ENCODE measurements around the gene CHST8. TPM values are rescaled to one million over a fixed set of nuclear protein-coding genes. Genes with fewer than 3 reads are reported as not detected.

Gene CHST8
- total and polyA plus RNA-seq, 9 donors = 0.48 to 2.5 (median 1.0) TPM; not detected in 1

- WGBS, 3 donors = 75 to 77% (median 77%) methylated on average over 7 of the region's 7 CpGs
- Histone ChIP-seq H3K27ac (no peak overlapping the region), H3K4me3 (no peak overlapping the region), H3K4me1 (ENCODE audit: insufficient read depth) (no peaks in the 10 kb centered on the region), H3K36me3 (no peaks in the 10 kb centered on the region), H3K27me3 (no peaks in the 10 kb centered on the region), H3K9me3 (no peaks in the 10 kb centered on the region)
- intact Hi-C loops (cut with DNase I) = no loop called here
- TF ChIP-seq EP300 (IDR thresholded peaks at IDR 0.05) = no peak
- DNase-seq = no peak
These were observed 33.2 kb downstream of the CHST8 start for GRCh38 chr19:33654840-33655508.

GRCh38 chr19:33659835-33660234 is 38.1 kb downstream of the CHST8 start:
- Histone ChIP-seq H3K36me3 (no peaks in the 10 kb centered on the region), H3K9me3 (no peaks in the 10 kb centered on the region), H3K27me3 (no peaks in the 10 kb centered on the region), H3K27ac (no peak overlapping the region), H3K4me3 (no peak overlapping the region), H3K4me1 (ENCODE audit: insufficient read depth) (no peaks in the 10 kb centered on the region)
- WGBS, 3 donors = 84 to 91% (median 90%) methylated on average over 5 of the region's 5 CpGs
- no peak for DNase-seq
- no peak for TF ChIP-seq EP300 (IDR thresholded peaks at IDR 0.05)
- no peak for TF ChIP-seq POLR2A (IDR thresholded peaks at IDR 0.05)
- TF ChIP-seq, protein P1, sequence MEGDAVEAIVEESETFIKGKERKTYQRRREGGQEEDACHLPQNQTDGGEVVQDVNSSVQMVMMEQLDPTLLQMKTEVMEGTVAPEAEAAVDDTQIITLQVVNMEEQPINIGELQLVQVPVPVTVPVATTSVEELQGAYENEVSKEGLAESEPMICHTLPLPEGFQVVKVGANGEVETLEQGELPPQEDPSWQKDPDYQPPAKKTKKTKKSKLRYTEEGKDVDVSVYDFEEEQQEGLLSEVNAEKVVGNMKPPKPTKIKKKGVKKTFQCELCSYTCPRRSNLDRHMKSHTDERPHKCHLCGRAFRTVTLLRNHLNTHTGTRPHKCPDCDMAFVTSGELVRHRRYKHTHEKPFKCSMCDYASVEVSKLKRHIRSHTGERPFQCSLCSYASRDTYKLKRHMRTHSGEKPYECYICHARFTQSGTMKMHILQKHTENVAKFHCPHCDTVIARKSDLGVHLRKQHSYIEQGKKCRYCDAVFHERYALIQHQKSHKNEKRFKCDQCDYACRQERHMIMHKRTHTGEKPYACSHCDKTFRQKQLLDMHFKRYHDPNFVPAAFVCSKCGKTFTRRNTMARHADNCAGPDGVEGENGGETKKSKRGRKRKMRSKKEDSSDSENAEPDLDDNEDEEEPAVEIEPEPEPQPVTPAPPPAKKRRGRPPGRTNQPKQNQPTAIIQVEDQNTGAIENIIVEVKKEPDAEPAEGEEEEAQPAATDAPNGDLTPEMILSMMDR (IDR thresholded peaks at IDR 0.05) = no peak
- intact Hi-C loops (cut with DNase I) = no loop called here

DNA sequence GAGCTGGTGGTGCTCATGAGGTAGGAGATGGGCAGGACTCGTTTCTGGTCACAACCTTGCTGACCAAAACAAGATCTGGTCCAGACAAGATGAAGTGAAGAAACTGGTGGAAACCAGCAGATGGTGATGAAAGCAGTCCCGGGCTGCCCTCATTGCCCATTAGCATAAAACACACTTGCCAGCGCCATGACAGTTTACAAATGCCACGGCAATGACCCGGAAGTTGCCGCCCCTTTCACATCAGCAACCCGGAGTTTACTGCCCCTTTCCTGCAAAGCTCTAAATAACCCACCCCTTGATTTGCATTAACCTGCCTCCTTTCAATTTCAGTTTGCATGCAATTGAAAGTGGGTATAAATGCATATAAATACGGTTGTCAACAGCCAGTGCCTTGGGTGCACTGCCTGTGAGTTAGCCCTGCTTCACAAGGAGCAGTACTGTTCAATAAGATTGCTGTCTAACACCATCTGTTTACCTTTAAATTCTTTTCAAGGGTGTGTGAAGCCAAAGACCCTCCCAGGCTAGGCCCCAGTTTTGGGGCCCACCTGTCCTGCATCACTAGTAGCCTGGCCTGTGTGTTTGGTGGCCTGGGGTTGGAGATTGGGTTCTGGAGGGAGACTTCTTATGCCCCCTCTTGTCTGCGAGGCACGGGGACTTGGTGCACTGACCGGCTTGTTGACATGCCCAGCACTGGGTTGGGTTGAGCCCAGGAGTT is 38.8 kb downstream of the CHST8 start:
- Histone ChIP-seq H3K9me3 (no peaks in the 10 kb centered on the region), H3K4me3 (no peak overlapping the region), H3K36me3 (no peaks in the 10 kb centered on the region), H3K27ac (no peak overlapping the region), H3K27me3 (no peaks in the 10 kb centered on the region), H3K4me1 (ENCODE audit: insufficient read depth) (no peaks in the 10 kb centered on the region)
- TF ChIP-seq EP300 (IDR thresholded peaks at IDR 0.05) (no peak), POLR2A (IDR thresholded peaks at IDR 0.05) (no peak)
- TF ChIP-seq, protein P1 (IDR thresholded peaks at IDR 0.05) = no peak
- intact Hi-C loops (cut with DNase I) = no loop called here
- 61 to 68% (median 64%) methylated on average over 11 of the region's 11 CpGs for WGBS, 3 donors
- DNase-seq = no peak

DNA sequence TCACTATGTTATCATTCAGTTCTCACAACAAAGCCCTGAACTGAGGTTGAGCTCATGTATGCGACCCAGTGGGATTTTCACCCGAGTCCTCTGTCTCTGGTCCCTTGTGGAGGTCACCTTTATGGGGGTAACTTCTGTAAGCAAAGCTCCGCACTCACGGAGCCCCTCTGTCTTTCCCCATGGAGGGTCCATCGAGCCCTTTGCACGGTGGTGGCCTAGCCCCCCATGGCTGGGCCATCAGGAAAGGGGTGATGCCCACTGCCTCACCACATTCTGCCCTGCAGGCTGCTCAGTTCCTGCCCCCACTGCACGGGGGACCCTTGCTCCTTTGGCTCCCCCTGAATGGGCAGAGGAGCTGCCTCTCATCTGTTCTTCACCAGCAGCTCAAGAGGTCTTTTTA is 39.6 kb downstream of the CHST8 start:
- no peak for DNase-seq
- 74 to 80% (median 78%) methylated on average over 7 of the region's 7 CpGs for WGBS, 3 donors
- no peaks in the 10 kb centered on the region for H3K4me1 ChIP-seq (ENCODE audit: insufficient read depth)
- no peaks in the 10 kb centered on the region for H3K36me3 ChIP-seq
- TF ChIP-seq, protein P1 (IDR thresholded peaks at IDR 0.05) = no peak
- TF ChIP-seq POLR2A (IDR thresholded peaks at IDR 0.05) (no peak), EP300 (IDR thresholded peaks at IDR 0.05) (no peak)
- intact Hi-C loops (cut with DNase I) = no loop called here
- no peak overlapping the region for H3K27ac ChIP-seq
- no peak overlapping the region for H3K4me3 ChIP-seq
- no peaks in the 10 kb centered on the region for H3K27me3 ChIP-seq
- H3K9me3 ChIP-seq = no peaks in the 10 kb centered on the region
